Kidney (tissue), 11 donors: ENCODE data around the gene NOTCH2. TPM values are rescaled to one million over a fixed set of nuclear protein-coding genes. Genes with fewer than 3 reads are reported as not detected.
"Not testable (repeated sequence)": the region's sequence is repeated elsewhere in the genome, so short reads cannot be mapped to it uniquely, and the experiment has no call there.

ENCODE experiments used
- DNase-seq, 5 donors: peaks; one replicate each; pipeline ENCODE4 v3.0.0-alpha.2; 2013 to 2020
- FAIRE-seq: peaks from 2 replicates; lab custom pipeline; 2012; peaks lifted over from hg19 to GRCh38; lab: Jason Lieb, UNC
- H3K27ac ChIP-seq, 2 donors: one replicate each; pipeline ENCODE4 v1.7.0; 2013; ENCODE audit warnings: low read depth in 2 of 2, low read length in 2 of 2, inconsistent platforms in 1 of 2
- H3K27me3 ChIP-seq: one replicate; pipeline ENCODE4 v1.7.1; 2013; ENCODE audit warnings: low read length, inconsistent platforms; ENCODE audit not compliant: control insufficient read depth, insufficient read depth
- H3K36me3 ChIP-seq, 3 donors: one replicate each; pipeline versions ENCODE4 v1.7.0 to v1.7.1; 2013; ENCODE audit warnings: low read length in 3 of 3, control low read depth in 1 of 3, inconsistent platforms in 1 of 3; ENCODE audit not compliant: insufficient read depth in 3 of 3, control insufficient read depth in 2 of 3
- H3K4me1 ChIP-seq, 3 donors: one replicate each; pipeline versions ENCODE4 v1.7.0 to v1.7.1; 2013; ENCODE audit warnings: low read length in 3 of 3, inconsistent platforms in 1 of 3, low read depth in 1 of 3; ENCODE audit not compliant: control insufficient read depth in 2 of 3, insufficient read depth in 2 of 3
- H3K4me3 ChIP-seq, 3 donors: one replicate each; pipeline versions ENCODE4 v1.7.0 to v1.8.1; 2013; ENCODE audit warnings: low read length in 3 of 3, control low read depth in 1 of 3, inconsistent platforms in 1 of 3
- H3K9ac ChIP-seq, 3 donors: one replicate each; pipeline versions ENCODE4 v1.7.0 to v1.7.1; 2013; ENCODE audit warnings: low read length in 3 of 3, control low read depth in 1 of 3, inconsistent platforms in 1 of 3
- H3K9me3 ChIP-seq, 3 donors: one replicate each; pipeline versions ENCODE4 v1.7.0 to v1.7.1; 2013; ENCODE audit warnings: low read length in 3 of 3, control low read depth in 1 of 3, inconsistent platforms in 1 of 3; ENCODE audit not compliant: control insufficient read depth in 2 of 3, insufficient read depth in 1 of 3
- intact Hi-C: fragments of 100-400 bp; cut with DNase I; formaldehyde crosslinking; loops from one replicate; pipeline ENCODE4 v1.11.1; 2022
- polyA plus RNA-seq: library from polyadenylated mRNA; stranded (reverse); fragments of 350-450 nt; fragmentation: Illumina TruSeq; extraction: RNeasy Lipid Tissue Mini Kit (QIAGEN cat#74804); gene quantifications from one replicate; pipeline ENCODE4 v1.2.3, GENCODE V29; 2014; ENCODE audit warnings: low read depth, low replicate concordance; ENCODE audit not compliant: insufficient read depth
- total RNA-seq: library from RNA; stranded (reverse); fragmentation: NEBNext Ultra II Directional; extraction: Animal tissue kit (Norgen Biotek cat#: 25700); gene quantifications from one replicate; pipeline ENCODE4 v1.2.1, GENCODE V29; 2021
- donor health status: control.
- donor health status: control.
- donor health status: DM: yes; HTN: yes; CAD: no.
- donor health status: Normal renal cell carcinoma (clear cell type).

NOTCH2 gene
- total and polyA plus RNA-seq, 2 donors from 2014 or later, result 4.9 to 113 TPM

DNA sequence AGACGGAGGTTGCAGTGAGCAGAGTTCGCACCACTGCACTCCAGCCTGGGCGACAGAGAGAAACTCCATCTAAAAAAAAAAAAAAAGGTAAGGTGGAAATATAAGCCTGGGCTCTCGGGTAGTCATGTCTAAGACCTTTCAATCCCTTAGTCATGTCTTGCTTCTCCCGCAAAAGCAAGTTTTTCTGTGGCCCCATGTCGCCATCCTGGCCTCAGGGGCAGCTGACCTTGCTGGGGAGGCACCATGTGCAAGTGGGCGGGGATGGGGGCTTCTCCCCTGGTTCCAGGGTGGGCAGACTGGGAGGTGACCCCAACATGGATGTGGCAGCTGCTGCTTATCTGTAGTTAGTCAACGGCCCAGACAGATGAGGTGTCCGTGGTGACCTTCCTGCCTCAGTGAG lies 40.2 kb upstream of the NOTCH2 start:
- DNase-seq, result peak in 4 of 5 donors; percentile 19 to 62 (median 28)
- H3K27me3 ChIP-seq, H3K4me1 ChIP-seq, H3K9ac ChIP-seq, H3K36me3 ChIP-seq, FAIRE-seq, intact Hi-C loops, H3K4me3 ChIP-seq, H3K9me3 ChIP-seq, H3K27ac ChIP-seq: not testable (repeated sequence)

DNA sequence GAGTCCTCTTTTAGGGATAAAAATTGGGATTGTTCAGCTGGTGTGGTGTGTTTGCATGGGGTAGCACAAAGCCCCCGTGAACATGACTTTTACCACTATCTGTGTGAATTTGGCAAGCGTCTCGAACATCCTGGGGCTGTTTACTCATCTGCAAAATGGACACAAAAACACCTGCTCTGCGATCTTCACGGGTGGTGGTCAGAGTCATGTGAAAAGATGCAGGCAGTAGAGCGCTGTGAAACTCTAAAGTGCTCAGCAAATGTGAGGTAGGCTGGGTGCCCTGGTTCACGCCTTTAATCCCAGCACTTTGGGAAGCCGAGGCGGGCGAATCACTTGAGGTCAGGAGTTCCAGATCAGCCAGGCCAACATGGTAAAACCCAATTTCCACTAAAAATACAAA lies 39.7 kb upstream of the NOTCH2 start:
- H3K4me1 ChIP-seq, H3K27me3 ChIP-seq, H3K9ac ChIP-seq, H3K9me3 ChIP-seq, DNase-seq, H3K36me3 ChIP-seq, H3K27ac ChIP-seq, FAIRE-seq, H3K4me3 ChIP-seq, intact Hi-C loops: not testable (repeated sequence)

- FAIRE-seq, H3K9ac ChIP-seq, H3K27me3 ChIP-seq, H3K4me3 ChIP-seq, H3K4me1 ChIP-seq, H3K9me3 ChIP-seq, H3K36me3 ChIP-seq, intact Hi-C loops, H3K27ac ChIP-seq, DNase-seq: not testable (repeated sequence)
These were observed 35.8 kb upstream of the NOTCH2 start for GRCh38 chr1:120105288-120105687.

GRCh38 chr1:120103768-120104167 lies 34.3 kb upstream of the NOTCH2 start:
- H3K27ac ChIP-seq, H3K27me3 ChIP-seq, DNase-seq, H3K4me1 ChIP-seq, intact Hi-C loops, H3K4me3 ChIP-seq, H3K9ac ChIP-seq, H3K36me3 ChIP-seq, FAIRE-seq, H3K9me3 ChIP-seq: not testable (repeated sequence)

DNA sequence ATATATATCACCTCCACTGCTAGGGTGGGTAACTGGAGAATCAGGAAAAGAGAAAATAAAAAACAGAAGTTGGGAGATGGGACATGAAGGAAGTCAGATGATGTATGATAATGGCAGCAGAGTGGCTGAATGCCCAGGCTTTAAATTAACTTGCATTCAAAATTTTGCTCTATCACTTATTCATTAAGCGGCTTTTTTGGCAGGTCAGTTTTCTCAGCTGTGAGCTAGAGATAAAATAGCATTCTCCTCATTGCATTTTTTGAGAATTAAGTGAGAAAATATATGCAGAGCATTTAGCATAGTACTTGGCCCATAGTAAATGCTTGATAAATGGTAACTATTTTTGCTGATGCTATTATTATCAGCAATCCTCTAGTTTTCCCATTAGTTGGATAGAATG lies 32.1 kb upstream of the NOTCH2 start:
- H3K36me3 ChIP-seq, H3K27ac ChIP-seq, H3K9ac ChIP-seq, H3K27me3 ChIP-seq, DNase-seq, intact Hi-C loops, FAIRE-seq, H3K4me3 ChIP-seq, H3K9me3 ChIP-seq, H3K4me1 ChIP-seq: not testable (repeated sequence)

- H3K27me3 ChIP-seq, intact Hi-C loops, H3K36me3 ChIP-seq, DNase-seq, H3K9ac ChIP-seq, H3K4me3 ChIP-seq, H3K4me1 ChIP-seq, FAIRE-seq, H3K9me3 ChIP-seq, H3K27ac ChIP-seq: not testable (repeated sequence)
These were observed 31.1 kb upstream of the NOTCH2 start for GRCh38 chr1:120100590-120100989.

- H3K9ac ChIP-seq, intact Hi-C loops, H3K4me3 ChIP-seq, H3K36me3 ChIP-seq, H3K27me3 ChIP-seq, H3K27ac ChIP-seq, H3K9me3 ChIP-seq, H3K4me1 ChIP-seq, FAIRE-seq, DNase-seq: not testable (repeated sequence)
These were observed 29.7 kb upstream of the NOTCH2 start for GRCh38 chr1:120098986-120099759.

DNA sequence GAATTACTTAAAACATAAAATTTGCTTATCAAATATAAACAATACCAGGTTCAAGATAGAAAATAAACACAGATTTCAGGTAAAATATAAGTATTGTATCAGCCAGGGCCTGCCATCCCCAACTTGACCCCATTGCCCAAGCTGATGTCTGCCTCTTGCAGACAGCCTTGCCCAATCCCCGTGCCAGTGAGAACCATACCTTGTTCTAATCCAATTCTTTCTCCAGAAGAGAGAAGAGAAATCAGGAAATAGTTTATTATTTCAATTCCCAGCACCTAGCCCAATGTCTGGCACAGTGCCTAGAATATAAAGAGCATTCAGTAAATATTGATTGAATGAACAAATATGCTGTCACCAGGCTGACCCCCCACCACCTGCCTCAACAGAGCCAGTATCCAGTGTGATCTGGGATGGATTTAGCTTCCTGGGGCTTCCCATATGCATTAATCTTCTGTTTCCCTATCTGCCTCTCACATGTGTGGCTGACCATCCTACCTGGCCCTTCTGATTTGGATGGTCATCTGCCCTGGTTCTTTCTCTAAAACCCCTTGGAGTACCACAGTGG lies 27.6 kb upstream of the NOTCH2 start:
- FAIRE-seq, H3K9ac ChIP-seq, H3K4me1 ChIP-seq, intact Hi-C loops, H3K4me3 ChIP-seq, H3K36me3 ChIP-seq, DNase-seq, H3K27me3 ChIP-seq, H3K9me3 ChIP-seq, H3K27ac ChIP-seq: not testable (repeated sequence)
